GM18511 (cell line): ENCODE results near the gene GRM7.

Experiments
- ATAC-seq: cut with Tn5 transposase; IDR thresholded peaks from one replicate; pipeline ENCODE4 v1.9.1; 2021; ENCODE audit warnings: mild to moderate bottlenecking, moderate library complexity; ENCODE audit not compliant: unreplicated experiment

Gene GRM7

GRCh38 chr3:6965881-6966280 is 105.0 kb downstream of the GRM7 start:
- no peak for ATAC-seq

GRCh38 chr3:6971933-6972332 is 111.0 kb downstream of the GRM7 start:
- no peak for ATAC-seq

- ATAC-seq = no peak
Observed at GRCh38 chr3:6985848-6986247, 124.9 kb downstream of the GRM7 start.

GRCh38 chr3:6989608-6990291 is 128.8 kb downstream of the GRM7 start:
- no peak for ATAC-seq

GRCh38 chr3:6994081-6994668 is 133.3 kb downstream of the GRM7 start:
- no peak for ATAC-seq

GRCh38 chr3:7000501-7000900 is 139.6 kb downstream of the GRM7 start:
- no peak for ATAC-seq

- no peak for ATAC-seq
Observed at GRCh38 chr3:7001370-7001769, 140.5 kb downstream of the GRM7 start.

GRCh38 chr3:7015683-7016440 is 154.9 kb downstream of the GRM7 start:
- no peak for ATAC-seq

GRCh38 chr3:7025581-7026300 is 164.8 kb downstream of the GRM7 start:
- ATAC-seq = no peak

GRCh38 chr3:7029562-7029961 is 168.6 kb downstream of the GRM7 start:
- ATAC-seq = no peak

GRCh38 chr3:7038394-7038793 is 177.5 kb downstream of the GRM7 start:
- no peak for ATAC-seq

GRCh38 chr3:7062714-7063113 is 201.8 kb downstream of the GRM7 start:
- ATAC-seq = no peak

GRCh38 chr3:7070461-7070860 is 209.5 kb downstream of the GRM7 start:
- no peak for ATAC-seq

- no peak for ATAC-seq
Observed at GRCh38 chr3:7074217-7074616, 213.3 kb downstream of the GRM7 start.

- no peak for ATAC-seq
Observed at GRCh38 chr3:7075117-7075516, 214.2 kb downstream of the GRM7 start.

- ATAC-seq = no peak
Observed at GRCh38 chr3:7075901-7076300, 215.0 kb downstream of the GRM7 start.

- ATAC-seq = no peak
Observed at GRCh38 chr3:7082244-7082643, 221.3 kb downstream of the GRM7 start.

- no peak for ATAC-seq
Observed at GRCh38 chr3:7086417-7086816, 225.5 kb downstream of the GRM7 start.

GRCh38 chr3:7095116-7095515 is 234.2 kb downstream of the GRM7 start:
- no peak for ATAC-seq

- ATAC-seq = no peak
Observed at GRCh38 chr3:7100136-7100535, 239.2 kb downstream of the GRM7 start.

- ATAC-seq = no peak
Observed at GRCh38 chr3:7106635-7107034, 245.7 kb downstream of the GRM7 start.
